Fibroblast of villous mesenchyme (primary cell): ENCODE measurements around the gene ITPK1. TPM values are rescaled to one million over a fixed set of nuclear protein-coding genes. Genes with fewer than 3 reads are reported as not detected.
"Not testable (repeated sequence)": the region's sequence is repeated elsewhere in the genome, so short reads cannot be mapped to it uniquely, and the experiment has no call there.

Source experiments
- DNase-seq: peaks from one replicate; pipeline ENCODE4 v3.0.0-alpha.2; 2010; ENCODE audit warnings: low read depth
- H3K4me3 ChIP-seq: 2 replicates; pipeline ENCODE4 v1.5.1; 2011; ENCODE audit warnings: low read depth, mild to moderate bottlenecking, low read length
- CTCF ChIP-seq: IDR thresholded peaks from 2 replicates; pipeline ENCODE4 v1.5.1; 2012; ENCODE audit warnings: low read depth, mild to moderate bottlenecking, low read length; ENCODE audit not compliant: insufficient read depth
- total RNA-seq: library from RNA; depleted of rRNA; stranded (reverse); fragments of >200 nt; gene quantifications from 2 replicates; pipeline ENCODE4 v1.2.3, GENCODE V29; 2012

Gene ITPK1
- total RNA-seq, 1 donor = 15.5 TPM

- TF ChIP-seq CTCF = peak; percentile 20
- no peak overlapping the region for H3K4me3 ChIP-seq
- peak; percentile 39 for DNase-seq
These were observed 22.1 kb upstream of the ITPK1 start for GRCh38 chr14:93137864-93138263.

GRCh38 chr14:93136508-93136907, 20.8 kb upstream of the ITPK1 start:
- not testable (repeated sequence) for DNase-seq, H3K4me3 ChIP-seq

GRCh38 chr14:93136009-93136408, 20.3 kb upstream of the ITPK1 start:
- TF ChIP-seq CTCF = no peak
- no peak for DNase-seq

GRCh38 chr14:93135399-93135798, 19.7 kb upstream of the ITPK1 start:
- H3K4me3 ChIP-seq = no peak overlapping the region
- TF ChIP-seq CTCF = no peak
- DNase-seq = no peak

More at GRCh38 chr14:93136009-93136408, 20.3 kb upstream of the ITPK1 start:
- no peak overlapping the region for H3K4me3 ChIP-seq

- peak; percentile 92 for DNase-seq
- TF ChIP-seq CTCF = no peak
These were observed 17.7 kb upstream of the ITPK1 start for GRCh38 chr14:93133464-93133863.

GRCh38 chr14:93132472-93133065, 16.8 kb upstream of the ITPK1 start:
- DNase-seq = peak; percentile 57
- peak; percentile 70 for TF ChIP-seq CTCF
- H3K4me3 ChIP-seq = no peak overlapping the region

More at GRCh38 chr14:93133464-93133863, 17.7 kb upstream of the ITPK1 start:
- H3K4me3 ChIP-seq = no peak overlapping the region

GRCh38 chr14:93131257-93131820, 15.6 kb upstream of the ITPK1 start:
- not testable (repeated sequence) for DNase-seq, H3K4me3 ChIP-seq
